GM18520 (cell line): ENCODE data around the gene LGALS4.
"Not testable (repeated sequence)": the region's sequence is repeated elsewhere in the genome, so short reads cannot be mapped to it uniquely, and the experiment has no call there.

Source experiments
- ATAC-seq: cut with Tn5 transposase; IDR thresholded peaks from one replicate; pipeline ENCODE4 v1.9.1; 2021; ENCODE audit not compliant: unreplicated experiment

Gene LGALS4

GRCh38 chr19:38842439-38843174 is 29.9 kb upstream of the LGALS4 start:
- no peak for ATAC-seq

GRCh38 chr19:38841787-38842438 is 29.2 kb upstream of the LGALS4 start:
- no peak for ATAC-seq

- no peak for ATAC-seq
Measured at GRCh38 chr19:38841180-38841766, 28.5 kb upstream of the LGALS4 start.

GRCh38 chr19:38840583-38840968 is 27.8 kb upstream of the LGALS4 start:
- no peak for ATAC-seq

- no peak for ATAC-seq
Measured at GRCh38 chr19:38839816-38840582, 27.3 kb upstream of the LGALS4 start.

GRCh38 chr19:38838986-38839761 is 26.4 kb upstream of the LGALS4 start:
- no peak for ATAC-seq

- no peak for ATAC-seq
Measured at GRCh38 chr19:38838208-38838985, 25.7 kb upstream of the LGALS4 start.

- no peak for ATAC-seq
Measured at GRCh38 chr19:38837656-38838121, 24.9 kb upstream of the LGALS4 start.

GRCh38 chr19:38836983-38837626 is 24.4 kb upstream of the LGALS4 start:
- ATAC-seq: no peak

- no peak for ATAC-seq
Measured at GRCh38 chr19:38836159-38836982, 23.6 kb upstream of the LGALS4 start.

GRCh38 chr19:38834590-38834989 is 21.8 kb upstream of the LGALS4 start:
- ATAC-seq: no peak

GRCh38 chr19:38834104-38834490 is 21.4 kb upstream of the LGALS4 start:
- ATAC-seq: no peak

GRCh38 chr19:38833092-38833425 is 20.3 kb upstream of the LGALS4 start:
- ATAC-seq: no peak

- peak; percentile 31 for ATAC-seq
Measured at GRCh38 chr19:38831142-38831605, 18.4 kb upstream of the LGALS4 start.

- ATAC-seq: no peak
Measured at GRCh38 chr19:38830039-38830733, 17.4 kb upstream of the LGALS4 start.

GRCh38 chr19:38829203-38829602 is 16.5 kb upstream of the LGALS4 start:
- ATAC-seq: not testable (repeated sequence)

- ATAC-seq: no peak
Measured at GRCh38 chr19:38826856-38827551, 14.3 kb upstream of the LGALS4 start.
